ENCODE results near the gene MYADM.

MYADM gene

GRCh38 chr19:53915000-53915399 lies 47.3 kb downstream of the MYADM start:
- no peak for DNase-seq (ENCODE audit: low read depth in 2 of 2)

- no peak for DNase-seq (ENCODE audit: low read depth in 2 of 2)
These were observed 48.3 kb downstream of the MYADM start for GRCh38 chr19:53916004-53916403.

GRCh38 chr19:53917356-53917755 lies 49.7 kb downstream of the MYADM start:
- DNase-seq (ENCODE audit: low read depth in 2 of 2): no peak
